GM12878 (cell line): Measurements from ENCODE around the gene TFPI2. TPM values are rescaled to one million over a fixed set of nuclear protein-coding genes. Genes with fewer than 3 reads are reported as not detected.

Source experiments
- ATAC-seq: fragments of 200-7000 bp; cut with Tn5 transposase; 3 replicates; pipeline ENCODE4 v1.9.1; 2020; ENCODE audit warnings: mild to moderate bottlenecking, moderate library complexity
- BruUV-seq: library from RNA; stranded (reverse); fragments of 400-500 nt; replicated peaks from 2 replicates; lab custom pipeline; 2021; lab: Mats Ljungman, UMichigan
- CTCF ChIA-PET: fragments of 300-600 bp; sonication (Branson Sonifier 250); formaldehyde crosslinking; extraction: SDS; loops from one replicate; lab custom pipeline; 2021; ENCODE audit warnings: inconsistent platforms; lab: Yijun Ruan, JAX
- POLR2A ChIA-PET: fragments of 350-600 bp; formaldehyde crosslinking; extraction: SDS; loops from one replicate; lab custom pipeline; 2021; ENCODE audit warnings: inconsistent platforms; lab: Charles Lee
- RAD21 ChIA-PET: fragments of 300-600 bp; sonication (Branson Sonifier 250); formaldehyde crosslinking; loops from one replicate; lab custom pipeline; 2023; ENCODE audit warnings: antibody characterized with exemption; ENCODE audit not compliant: unreplicated experiment; lab: Charles Lee
- SMC1A ChIA-PET: fragments of 300-600 bp; sonication (Branson Sonifier 250); formaldehyde crosslinking; loops from one replicate; lab custom pipeline; 2023; ENCODE audit not compliant: unreplicated experiment, uncharacterized antibody; lab: Charles Lee
- DNase-seq: peaks from one replicate; pipeline ENCODE4 v3.0.0-alpha.2; 2011; ENCODE audit warnings: low read depth, low spot score
- FAIRE-seq: peaks from 3 replicates; lab custom pipeline; 2011; peaks lifted over from hg19 to GRCh38; lab: Jason Lieb, UNC
- H2AFZ ChIP-seq: 2 replicates; pipeline ENCODE4 v1.6.0; 2011; ENCODE audit warnings: low read depth, low read length, control low read depth; ENCODE audit not compliant: control insufficient read depth
- H3K27ac ChIP-seq: 2 replicates; pipeline ENCODE4 v1.5.1; 2011; ENCODE audit warnings: control low read depth; ENCODE audit not compliant: control insufficient read depth, insufficient read depth
- H3K27me3 ChIP-seq, 2 experiments: replicated peaks in 1 of 2; 2 replicates each; pipeline versions ENCODE4 v1.6.0 to v1.6.1; 2011; ENCODE audit warnings: low read length in 1 of 2; ENCODE audit not compliant: control insufficient read depth in 2 of 2, insufficient read depth in 2 of 2
- H3K36me3 ChIP-seq, 2 experiments: 2 replicates each; pipeline ENCODE4 v1.5.1; 2011; ENCODE audit warnings: low read length in 1 of 2; ENCODE audit not compliant: control insufficient read depth in 2 of 2, insufficient read depth in 2 of 2
- H3K4me1 ChIP-seq: 2 replicates; pipeline ENCODE4 v1.6.1; 2011; ENCODE audit warnings: mild to moderate bottlenecking, low read length, moderate library complexity, mixed read lengths; ENCODE audit not compliant: control insufficient read depth, insufficient read depth
- H3K4me2 ChIP-seq: 2 replicates; pipeline ENCODE4 v1.6.0; 2011; ENCODE audit warnings: control low read depth; ENCODE audit not compliant: control insufficient read depth, insufficient read depth
- H3K4me3 ChIP-seq: fragments of 200-600 bp; sonication (generic); 2 replicates; pipeline ENCODE4 v1.5.1; 2016
- H3K79me2 ChIP-seq: 2 replicates; pipeline ENCODE4 v1.6.0; 2011; ENCODE audit warnings: low read length; ENCODE audit not compliant: control insufficient read depth, insufficient read depth
- H3K9ac ChIP-seq: 2 replicates; pipeline ENCODE4 v1.8.0; 2011; ENCODE audit warnings: low read length, control low read depth, mixed read lengths; ENCODE audit not compliant: control insufficient read depth, insufficient read depth
- H3K9me3 ChIP-seq: replicated peaks from 3 replicates; pipeline ENCODE4 v1.5.1; 2011; ENCODE audit warnings: mild to moderate bottlenecking, low read length; ENCODE audit not compliant: control insufficient read depth, insufficient read depth
- H4K20me1 ChIP-seq: 2 replicates; pipeline ENCODE4 v1.6.0; 2011; ENCODE audit not compliant: control insufficient read depth, insufficient read depth
- BACH1 ChIP-seq: fragments of 450-650 bp; IDR thresholded peaks from 2 replicates; pipeline ENCODE4 v1.6.1; 2017; ENCODE audit warnings: mild to moderate bottlenecking, borderline replicate concordance
- CBX3 ChIP-seq: fragments of 200-600 bp; sonication (generic); IDR thresholded peaks from 2 replicates; pipeline ENCODE4 v1.6.1; 2016; ENCODE audit warnings: low read depth, borderline replicate concordance
- CEBPZ ChIP-seq: fragments of 150-350 bp; IDR thresholded peaks from 2 replicates; pipeline ENCODE4 v1.6.1; 2016; ENCODE audit warnings: low read depth, low read length
- CHD1 ChIP-seq: IDR thresholded peaks from 2 replicates; pipeline ENCODE4 v1.6.1; 2012; ENCODE audit warnings: low read depth, low read length, improper control_type of control experiment
- CREB1 ChIP-seq: IDR thresholded peaks from 2 replicates; pipeline ENCODE4 v1.6.1; 2012; ENCODE audit warnings: low read depth, mild to moderate bottlenecking, inconsistent platforms
- KDM1A ChIP-seq: fragments of 200-600 bp; sonication (generic); IDR thresholded peaks from 2 replicates; pipeline ENCODE4 v1.6.1; 2016; ENCODE audit warnings: borderline replicate concordance
- MTA2 ChIP-seq: fragments of 450-650 bp; IDR thresholded peaks from 2 replicates; pipeline ENCODE4 v1.6.1; 2016; ENCODE audit warnings: low read depth, mild to moderate bottlenecking, moderate library complexity
- MYC ChIP-seq: IDR thresholded peaks from 2 replicates; pipeline ENCODE4 v1.6.1; 2011; ENCODE audit warnings: mild to moderate bottlenecking, low read length, moderate library complexity, inconsistent platforms; ENCODE audit not compliant: insufficient read depth, insufficient replicate concordance, insufficient read length, severe bottlenecking
- PAX8 ChIP-seq: fragments of 450-650 bp; IDR thresholded peaks from 2 replicates; pipeline ENCODE4 v1.6.1; 2017; ENCODE audit warnings: mild to moderate bottlenecking, moderate library complexity
- POU2F2 ChIP-seq: IDR thresholded peaks from 3 replicates; pipeline ENCODE4 v1.6.1; 2011; ENCODE audit warnings: low read depth, mild to moderate bottlenecking, low read length, borderline replicate concordance
- TBL1XR1 ChIP-seq: IDR thresholded peaks from 2 replicates; pipeline ENCODE4 v1.6.1; 2012; ENCODE audit warnings: low read depth, low read length, improper control_type of control experiment
- WRNIP1 ChIP-seq: IDR thresholded peaks from 2 replicates; pipeline ENCODE4 v1.6.1; 2011; ENCODE audit warnings: low read depth, low read length, improper control_type of control experiment, borderline replicate concordance
- ZBTB11 ChIP-seq: fragments of 450-650 bp; formaldehyde crosslinking; IDR thresholded peaks from 2 replicates; pipeline ENCODE4 v1.5.0; 2022; ENCODE audit warnings: mild to moderate bottlenecking, missing genetic modification characterization
- ZNF217 ChIP-seq: fragments of 450-650 bp; IDR thresholded peaks from 2 replicates; pipeline ENCODE4 v1.6.1; 2017; ENCODE audit warnings: antibody characterized with exemption, mild to moderate bottlenecking
- ZNF274 ChIP-seq: IDR thresholded peaks from one replicate; pipeline ENCODE4 v1.8.0; 2011; ENCODE audit not compliant: insufficient read length, insufficient read depth
- ZNF622 ChIP-seq: fragments of 450-650 bp; IDR thresholded peaks from 2 replicates; pipeline ENCODE4 v1.6.1; 2017; ENCODE audit warnings: mild to moderate bottlenecking, inconsistent platforms
- WGBS: methylation state at CpG from one replicate; pipeline ENCODE4 v1.1.6; 2016; ENCODE audit warnings: low lambda C conversion rate; ENCODE audit not compliant: insufficient replicate concordance, insufficient coverage; ENCODE audit errors: missing lambda C conversion rate; 5-methylcytosine and 5-hydroxymethylcytosine counted together
- in situ Hi-C: fragments of 300-500 bp; cut with MboI; formaldehyde crosslinking; loops from 9 replicates; pipeline ENCODE4 v1.14.3; 2018; ENCODE audit warnings: mixed read lengths
- intact Hi-C: fragments of 100-400 bp; cut with micrococcal nuclease; formaldehyde crosslinking; loops from one replicate; pipeline ENCODE4 v1.14.2; 2022; ENCODE audit not compliant: unreplicated experiment
- polyA plus RNA-seq, 11 experiments: library from polyadenylated mRNA; depleted of rRNA in 4 of 11; unstranded in 6 of 11; stranded (reverse) in 5 of 11; fragments of >200 nt; fragmentation: Nextera tagmentation in 4 of 11; fragmentation: Illumina TruSeq in 1 of 11; extraction: Ambion mirVana in 4 of 11; extraction: Trizol in 1 of 11; gene quantifications; 1 replicate in 1 of 11; 2 replicates in 10 of 11; pipeline versions ENCODE4 v1.2.1 to v1.2.3, GENCODE V29; 2011 to 2016; ENCODE audit warnings: inconsistent platforms in 2 of 11, missing spikeins in 2 of 11, low read depth in 1 of 11
- total RNA-seq, 4 experiments: library from RNA; depleted of rRNA in 3 of 4; stranded (reverse); fragments of >200 nt in 3 of 4; fragmentation: Illumina TruSeq in 1 of 4; extraction: Trizol in 1 of 4; gene quantifications; 2 replicates each; pipeline versions ENCODE4 v1.2.1 to v1.2.3, GENCODE V29; 2013 to 2021
- TF ChIP-seq, protein P1 (sequence below): fragments of 150-350 bp; IDR thresholded peaks from 2 replicates; pipeline ENCODE4 v1.6.1; 2014; ENCODE audit warnings: mild to moderate bottlenecking, low read depth, low read length

Gene TFPI2
- total and polyA plus RNA-seq, 10 of the 15 experiments (the other 5 are each of a cell fraction or from before 2014, with no cell fraction given), result 0.07 to 1.1 (median 0.31) TPM; not detected in 5

DNA sequence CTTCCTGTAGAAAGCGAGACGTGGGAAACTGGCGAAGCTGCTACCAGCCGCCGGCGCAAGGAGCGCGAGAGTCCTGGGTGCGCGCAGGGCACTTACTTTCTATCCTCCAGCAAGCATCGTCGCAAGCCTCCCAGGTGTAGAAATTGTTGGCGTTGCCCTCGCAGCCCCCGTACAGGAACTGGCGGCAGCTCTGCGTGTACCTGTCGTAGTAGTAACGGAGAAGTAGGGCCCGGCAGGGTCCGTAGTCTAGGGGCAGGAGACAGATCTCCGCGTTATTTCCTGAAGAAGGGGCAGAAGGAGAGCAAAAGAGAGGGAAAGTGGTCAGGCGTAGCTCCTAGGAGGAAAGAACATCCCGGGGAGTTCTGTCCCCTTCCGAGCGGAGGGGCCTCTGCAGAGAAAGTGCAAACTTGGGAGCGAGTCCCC lies 501 bp downstream of the TFPI2 start (continued):
- no peak for TF ChIP-seq KDM1A

- Histone ChIP-seq H3K79me2 (no peaks in the 10 kb centered on the region), H3K27me3 (peaks cover 0 to 12% of the 10 kb centered on the region in 2 experiments; a peak in 3 of 4 replicates), H3K4me1 (no peaks in the 10 kb centered on the region), H3K4me3 (no peak overlapping the region), H3K4me2 (no peak overlapping the region), H3K36me3 (no peaks in the 10 kb centered on the region), H2AFZ (no peak overlapping the region), H4K20me1 (no peaks in the 10 kb centered on the region), H3K9ac (no peak overlapping the region), H3K27ac (no peak overlapping the region), H3K9me3 (no peaks in the 10 kb centered on the region)
- DNase-seq (no peak), FAIRE-seq (no peak), ATAC-seq (no peak)
- BruUV-seq, result no TSS peak
- in situ Hi-C loops, result no loop called here
- CTCF ChIA-PET, result interaction anchor here (1.2 to 4.3 kb wide), 2 partner anchors 14 to 17 kb away, joined by 4 to 13 read pairs; partner anchors contain the start of gene GNGT1
- RAD21 ChIA-PET, result no interaction called here
- TF ChIP-seq PAX8, result no peak
- TF ChIP-seq CEBPZ, result no peak
- TF ChIP-seq CHD1, result no peak
- TF ChIP-seq POU2F2, result no peak
- TF ChIP-seq MYC, result no peak
- TF ChIP-seq WRNIP1, result no peak
- TF ChIP-seq ZNF217, result no peak
- TF ChIP-seq, protein P1, sequence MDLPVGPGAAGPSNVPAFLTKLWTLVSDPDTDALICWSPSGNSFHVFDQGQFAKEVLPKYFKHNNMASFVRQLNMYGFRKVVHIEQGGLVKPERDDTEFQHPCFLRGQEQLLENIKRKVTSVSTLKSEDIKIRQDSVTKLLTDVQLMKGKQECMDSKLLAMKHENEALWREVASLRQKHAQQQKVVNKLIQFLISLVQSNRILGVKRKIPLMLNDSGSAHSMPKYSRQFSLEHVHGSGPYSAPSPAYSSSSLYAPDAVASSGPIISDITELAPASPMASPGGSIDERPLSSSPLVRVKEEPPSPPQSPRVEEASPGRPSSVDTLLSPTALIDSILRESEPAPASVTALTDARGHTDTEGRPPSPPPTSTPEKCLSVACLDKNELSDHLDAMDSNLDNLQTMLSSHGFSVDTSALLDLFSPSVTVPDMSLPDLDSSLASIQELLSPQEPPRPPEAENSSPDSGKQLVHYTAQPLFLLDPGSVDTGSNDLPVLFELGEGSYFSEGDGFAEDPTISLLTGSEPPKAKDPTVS, result no peak
- TF ChIP-seq TBL1XR1, result no peak
- no peak for TF ChIP-seq ZBTB11 (CRISPR knock-in tag)
- TF ChIP-seq ZNF622, result no peak
- TF ChIP-seq ZNF274, result no peak
- TF ChIP-seq CREB1, result no peak
- TF ChIP-seq CBX3, result no peak
- TF ChIP-seq MTA2, result no peak
- TF ChIP-seq BACH1, result no peak
- SMC1A ChIA-PET, result interaction anchor here (1.7 kb wide), 1 partner anchor 10 kb away, joined by 4 read pairs; no protein-coding TSS in a partner anchor
- 95% methylated on average over 3 of the region's 3 CpGs for WGBS
- POLR2A ChIA-PET, result no interaction called here
- intact Hi-C loops, result no loop called here
These were observed 1.3 kb downstream of the TFPI2 start for GRCh38 chr7:93889261-93889660.
